OCI-LY1 (cell line): ENCODE data around the gene ESPL1.

ENCODE experiments used
- H2AFZ ChIP-seq: fragments of 200-600 bp; sonication (generic), shearing (Covaris generic); 2 replicates; pipeline ENCODE4 v1.6.0; 2014; ENCODE audit warnings: antibody characterized with exemption, mild to moderate bottlenecking, low read length
- H3F3A ChIP-seq: fragments of 200-600 bp; sonication (generic), shearing (Covaris generic); 2 replicates; pipeline ENCODE4 v1.6.0; 2014; ENCODE audit warnings: mild to moderate bottlenecking, antibody characterized with exemption, low read length, moderate library complexity; ENCODE audit not compliant: insufficient read depth
- H3K27ac ChIP-seq: fragments of 200-600 bp; sonication (generic); 2 replicates; pipeline ENCODE4 v1.5.1; 2014; ENCODE audit warnings: low read length, mixed run types, mild to moderate bottlenecking, low read depth; ENCODE audit not compliant: poor library complexity, severe bottlenecking
- H3K27me3 ChIP-seq: fragments of 200-600 bp; sonication (generic); 2 replicates; pipeline ENCODE4 v1.6.0; 2014; ENCODE audit warnings: antibody characterized with exemption, mild to moderate bottlenecking, low read length, moderate library complexity; ENCODE audit not compliant: insufficient read depth
- H3K36me3 ChIP-seq: fragments of 200-600 bp; sonication (generic); 2 replicates; pipeline ENCODE4 v1.6.1; 2014; ENCODE audit warnings: mild to moderate bottlenecking, antibody characterized with exemption, low read length, moderate library complexity, mixed read lengths; ENCODE audit not compliant: insufficient read depth
- H3K4me1 ChIP-seq: fragments of 200-600 bp; sonication (generic); 2 replicates; pipeline ENCODE4 v1.5.1; 2014; ENCODE audit warnings: mild to moderate bottlenecking, low read length, moderate library complexity; ENCODE audit not compliant: insufficient read depth, severe bottlenecking
- H3K4me2 ChIP-seq: fragments of 200-600 bp; sonication (generic), shearing (Covaris generic); 2 replicates; pipeline ENCODE4 v1.6.1; 2014; ENCODE audit warnings: low read length
- H3K4me3 ChIP-seq: fragments of 200-600 bp; sonication (generic); 2 replicates; pipeline ENCODE4 v1.5.1; 2014; ENCODE audit warnings: low read length, low read depth, mild to moderate bottlenecking, mixed read lengths; ENCODE audit not compliant: poor library complexity, severe bottlenecking
- H3K79me2 ChIP-seq: fragments of 200-600 bp; shearing (Covaris generic); 2 replicates; pipeline ENCODE4 v1.6.1; 2016; ENCODE audit warnings: mixed run types, low read length, mixed read lengths; ENCODE audit not compliant: insufficient read depth
- H3K9ac ChIP-seq: fragments of 200-600 bp; sonication (generic), shearing (Covaris generic); 2 replicates; pipeline ENCODE4 v1.6.1; 2014; ENCODE audit warnings: mild to moderate bottlenecking, low read length, mixed read lengths
- H3K9me2 ChIP-seq: fragments of 200-600 bp; sonication (generic), shearing (Covaris generic); 2 replicates; pipeline ENCODE4 v1.6.1; 2014; ENCODE audit warnings: low read depth, mild to moderate bottlenecking, low read length, mixed read lengths
- H3K9me3 ChIP-seq: fragments of 200-600 bp; shearing (Covaris generic); 2 replicates; pipeline ENCODE4 v1.6.1; 2014; ENCODE audit warnings: low read length, mixed read lengths
- H4K20me1 ChIP-seq: fragments of 200-600 bp; sonication (generic), shearing (Covaris generic); 2 replicates; pipeline ENCODE4 v1.6.0; 2016; ENCODE audit warnings: mild to moderate bottlenecking, low read length; ENCODE audit not compliant: insufficient read depth
- CTCF ChIP-seq: fragments of 200-600 bp; sonication (generic), shearing (Covaris generic); IDR thresholded peaks from 2 replicates; pipeline ENCODE4 v1.5.1; 2017; ENCODE audit warnings: mild to moderate bottlenecking, antibody characterized with exemption, low read length, moderate library complexity, mixed read lengths
- EZH2 ChIP-seq: fragments of 200-600 bp; sonication (generic), shearing (Covaris generic); IDR thresholded peaks from 2 replicates; pipeline ENCODE4 v1.8.0; 2017; ENCODE audit warnings: borderline replicate concordance, mixed run types, mild to moderate bottlenecking, antibody characterized with exemption, low read length, moderate library complexity, mixed read lengths

ESPL1 gene

DNA sequence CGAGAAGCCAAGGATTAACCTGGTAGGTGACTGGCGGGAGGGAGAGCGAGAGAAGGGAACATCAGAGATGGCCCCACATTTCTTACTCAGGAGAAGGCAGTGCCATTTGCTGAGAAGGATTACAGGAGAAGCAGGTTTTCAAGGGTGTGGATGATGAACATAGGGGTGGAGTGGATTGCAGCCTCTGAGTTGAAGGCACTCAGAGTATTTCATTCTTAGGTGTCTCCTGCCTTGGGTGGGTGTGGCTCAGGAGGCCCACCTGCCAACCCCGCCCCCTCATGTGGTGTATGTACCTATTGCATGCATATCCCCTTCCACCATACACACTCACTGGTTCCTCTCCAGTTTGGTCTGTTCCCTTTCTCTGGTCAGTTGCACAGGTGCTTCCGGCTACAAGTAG lies 6.3 kb downstream of the ESPL1 start:
- H3K9ac ChIP-seq, result no peak overlapping the region
- no peaks in the 10 kb centered on the region for H3K9me2 ChIP-seq
- peaks cover 81% of the 10 kb centered on the region for H3K36me3 ChIP-seq
- TF ChIP-seq EZH2 (no peak), CTCF (no peak)
- H2AFZ ChIP-seq, result no peak overlapping the region
- no peaks in the 10 kb centered on the region for H3K9me3 ChIP-seq
- H3K79me2 ChIP-seq, result no peaks in the 10 kb centered on the region
- H3K4me3 ChIP-seq, result no peak overlapping the region
- H3K27ac ChIP-seq, result no peak overlapping the region
- no peaks in the 10 kb centered on the region for H3F3A ChIP-seq
- no peaks in the 10 kb centered on the region for H3K27me3 ChIP-seq
- no peaks in the 10 kb centered on the region for H4K20me1 ChIP-seq
- H3K4me1 ChIP-seq, result peaks cover 14% of the 10 kb centered on the region
- no peak overlapping the region for H3K4me2 ChIP-seq

DNA sequence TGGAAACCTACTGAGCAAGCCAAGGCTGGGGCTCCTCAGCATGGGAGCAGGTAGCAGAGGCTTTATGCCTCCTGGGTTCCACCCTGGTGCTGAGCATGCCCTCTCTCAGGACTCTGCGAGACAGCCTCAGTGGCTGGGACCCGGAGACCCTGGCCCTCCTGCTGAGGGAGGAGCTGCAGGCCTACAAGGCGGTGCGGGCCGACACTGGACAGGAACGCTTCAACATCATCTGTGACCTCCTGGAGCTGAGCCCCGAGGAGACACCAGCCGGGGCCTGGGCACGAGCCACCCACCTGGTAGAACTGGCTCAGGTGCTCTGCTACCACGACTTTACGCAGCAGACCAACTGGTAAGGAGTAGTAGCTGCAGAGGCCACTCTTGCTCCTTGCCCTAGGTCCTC lies 8.4 kb downstream of the ESPL1 start:
- TF ChIP-seq EZH2 (no peak), CTCF (no peak)
- peaks cover 84% of the 10 kb centered on the region for H3K36me3 ChIP-seq
- H3K27me3 ChIP-seq, result no peaks in the 10 kb centered on the region
- H3K9me3 ChIP-seq, result no peaks in the 10 kb centered on the region
- H2AFZ ChIP-seq, result no peak overlapping the region
- H3K4me3 ChIP-seq, result no peak overlapping the region
- no peaks in the 10 kb centered on the region for H3K4me1 ChIP-seq
- no peak overlapping the region for H3K4me2 ChIP-seq
- H3K79me2 ChIP-seq, result no peaks in the 10 kb centered on the region
- no peak overlapping the region for H3K9ac ChIP-seq
- no peaks in the 10 kb centered on the region for H3F3A ChIP-seq
- H3K9me2 ChIP-seq, result no peaks in the 10 kb centered on the region
- H4K20me1 ChIP-seq, result no peaks in the 10 kb centered on the region
- no peak overlapping the region for H3K27ac ChIP-seq

- Histone ChIP-seq H3F3A (no peaks in the 10 kb centered on the region), H3K4me2 (no peak overlapping the region), H3K9me3 (no peaks in the 10 kb centered on the region), H3K4me3 (no peak overlapping the region), H3K79me2 (no peaks in the 10 kb centered on the region), H3K36me3 (peaks cover 89% of the 10 kb centered on the region), H3K4me1 (no peaks in the 10 kb centered on the region), H3K27me3 (no peaks in the 10 kb centered on the region), H3K27ac (no peak overlapping the region), H3K9me2 (no peaks in the 10 kb centered on the region), H2AFZ (no peak overlapping the region), H3K9ac (no peak overlapping the region), H4K20me1 (no peaks in the 10 kb centered on the region)
- TF ChIP-seq EZH2 (no peak), CTCF (no peak)
Observed at GRCh38 chr12:53277981-53278380, 9.9 kb downstream of the ESPL1 start.
